OCI-LY7 (cell line): Measurements from ENCODE around the gene OR5AS1.

ENCODE experiments used
- CTCF ChIP-seq: fragments of 200-600 bp; sonication (generic); conservative IDR thresholded peaks from 2 replicates; pipeline ENCODE4 v1.5.1; 2014; ENCODE audit warnings: mild to moderate bottlenecking, antibody characterized with exemption, low read length, moderate library complexity, mixed read lengths
- EZH2phosphoT487 ChIP-seq: fragments of 200-600 bp; sonication (generic); IDR thresholded peaks from 2 replicates; pipeline ENCODE4 v1.6.1; 2018; ENCODE audit warnings: low read depth, borderline replicate concordance, mild to moderate bottlenecking, mixed run types, antibody characterized with exemption, low read length, moderate library complexity, mixed read lengths

GRCh38 chr11:56010716-56011115 lies 16.7 kb upstream of the OR5AS1 start:
- TF ChIP-seq CTCF (no peak), EZH2phosphoT487 (no peak)
